ENCODE results near the gene KIAA0232.

The KIAA0232 gene

GRCh38 chr4:6915041-6916005 lies 132.8 kb downstream of the KIAA0232 start:
- DNase-seq (ENCODE audit: extremely low read depth in 1 of 2, low read depth in 1 of 2), result no peak

- no peak for DNase-seq (ENCODE audit: extremely low read depth in 1 of 2, low read depth in 1 of 2)
These were observed 133.6 kb downstream of the KIAA0232 start for GRCh38 chr4:6916069-6916586.

GRCh38 chr4:6916587-6917460 lies 134.3 kb downstream of the KIAA0232 start:
- peak in 1 of 2 donors; percentile 34 for DNase-seq (ENCODE audit: extremely low read depth in 1 of 2, low read depth in 1 of 2)

GRCh38 chr4:6917461-6918271 lies 135.1 kb downstream of the KIAA0232 start:
- DNase-seq (ENCODE audit: extremely low read depth in 1 of 2, low read depth in 1 of 2), result peak in 1 of 2 donors; percentile 21

GRCh38 chr4:6918338-6918737 lies 135.8 kb downstream of the KIAA0232 start:
- no peak for DNase-seq (ENCODE audit: extremely low read depth in 1 of 2, low read depth in 1 of 2)

GRCh38 chr4:6920171-6920570 lies 137.6 kb downstream of the KIAA0232 start:
- no peak for DNase-seq (ENCODE audit: extremely low read depth in 1 of 2, low read depth in 1 of 2)

GRCh38 chr4:6923507-6923906 lies 141.0 kb downstream of the KIAA0232 start:
- no peak for DNase-seq (ENCODE audit: extremely low read depth in 1 of 2, low read depth in 1 of 2)

- DNase-seq (ENCODE audit: extremely low read depth in 1 of 2, low read depth in 1 of 2), result no peak
These were observed 141.8 kb downstream of the KIAA0232 start for GRCh38 chr4:6924361-6924779.

- DNase-seq (ENCODE audit: extremely low read depth in 1 of 2, low read depth in 1 of 2), result no peak
These were observed 142.9 kb downstream of the KIAA0232 start for GRCh38 chr4:6925357-6925836.

- no peak for DNase-seq (ENCODE audit: extremely low read depth in 1 of 2, low read depth in 1 of 2)
These were observed 143.6 kb downstream of the KIAA0232 start for GRCh38 chr4:6926081-6926480.

GRCh38 chr4:6926681-6927478 lies 144.4 kb downstream of the KIAA0232 start:
- DNase-seq (ENCODE audit: extremely low read depth in 1 of 2, low read depth in 1 of 2), result peak in 1 of 2 donors; percentile 37

- DNase-seq (ENCODE audit: extremely low read depth in 1 of 2, low read depth in 1 of 2), result no peak
These were observed 145.6 kb downstream of the KIAA0232 start for GRCh38 chr4:6928081-6928480.

GRCh38 chr4:6929339-6929811 lies 146.8 kb downstream of the KIAA0232 start:
- DNase-seq (ENCODE audit: extremely low read depth in 1 of 2, low read depth in 1 of 2), result no peak

- DNase-seq (ENCODE audit: extremely low read depth in 1 of 2, low read depth in 1 of 2), result no peak
These were observed 147.4 kb downstream of the KIAA0232 start for GRCh38 chr4:6929812-6930464.

GRCh38 chr4:6932475-6932874 lies 149.9 kb downstream of the KIAA0232 start:
- DNase-seq (ENCODE audit: extremely low read depth in 1 of 2, low read depth in 1 of 2), result no peak

- no peak for DNase-seq (ENCODE audit: extremely low read depth in 1 of 2, low read depth in 1 of 2)
These were observed 150.4 kb downstream of the KIAA0232 start for GRCh38 chr4:6932918-6933317.

All from activated CD8-positive, alpha-beta memory T cell treated with anti-CD3 and anti-CD28 coated beads for 1 hour (primary cell).